DMS53 (cell line): ENCODE measurements around the gene PIPOX.

ENCODE experiments used
- DNase-seq: peaks from one replicate; lab custom pipeline; 2025; lab: John Stamatoyannopoulos, UW

PIPOX gene

GRCh38 chr17:29019475-29020181 lies 23.3 kb upstream of the PIPOX start:
- DNase-seq: peak; percentile 75

- DNase-seq: no peak
Measured at GRCh38 chr17:29020576-29020975, 22.4 kb upstream of the PIPOX start.

GRCh38 chr17:29021226-29021625 lies 21.7 kb upstream of the PIPOX start:
- no peak for DNase-seq

- DNase-seq: no peak
Measured at GRCh38 chr17:29022074-29022473, 20.9 kb upstream of the PIPOX start.

GRCh38 chr17:29024316-29024952 lies 18.5 kb upstream of the PIPOX start:
- DNase-seq: no peak

GRCh38 chr17:29031488-29031887 lies 11.5 kb upstream of the PIPOX start:
- no peak for DNase-seq

- DNase-seq: no peak
Measured at GRCh38 chr17:29032013-29032856, 10.7 kb upstream of the PIPOX start.

GRCh38 chr17:29032857-29033197 lies 10.1 kb upstream of the PIPOX start:
- no peak for DNase-seq

- no peak for DNase-seq
Measured at GRCh38 chr17:29034510-29034909, 8.4 kb upstream of the PIPOX start.

- DNase-seq: no peak
Measured at GRCh38 chr17:29036584-29036983, 6.4 kb upstream of the PIPOX start.

- no peak for DNase-seq
Measured at GRCh38 chr17:29037739-29038084, 5.2 kb upstream of the PIPOX start.

- no peak for DNase-seq
Measured at GRCh38 chr17:29038085-29038795, 4.7 kb upstream of the PIPOX start.

GRCh38 chr17:29039764-29040598 lies 3.0 kb upstream of the PIPOX start:
- DNase-seq: no peak

GRCh38 chr17:29041091-29041490 lies 1.9 kb upstream of the PIPOX start:
- no peak for DNase-seq

- DNase-seq: no peak
Measured at GRCh38 chr17:29041571-29041970, 1.4 kb upstream of the PIPOX start.

- no peak for DNase-seq
Measured at GRCh38 chr17:29042026-29042678, 789 bp upstream of the PIPOX start.

GRCh38 chr17:29043539-29044145 lies 701 bp downstream of the PIPOX start:
- no peak for DNase-seq

GRCh38 chr17:29045026-29045425 lies 2.1 kb downstream of the PIPOX start:
- no peak for DNase-seq

- DNase-seq: no peak
Measured at GRCh38 chr17:29045734-29046472, 3.0 kb downstream of the PIPOX start.

- no peak for DNase-seq
Measured at GRCh38 chr17:29046473-29046839, 3.5 kb downstream of the PIPOX start.
